ENCODE measurements around the gene CNTNAP4.

The CNTNAP4 gene

DNA sequence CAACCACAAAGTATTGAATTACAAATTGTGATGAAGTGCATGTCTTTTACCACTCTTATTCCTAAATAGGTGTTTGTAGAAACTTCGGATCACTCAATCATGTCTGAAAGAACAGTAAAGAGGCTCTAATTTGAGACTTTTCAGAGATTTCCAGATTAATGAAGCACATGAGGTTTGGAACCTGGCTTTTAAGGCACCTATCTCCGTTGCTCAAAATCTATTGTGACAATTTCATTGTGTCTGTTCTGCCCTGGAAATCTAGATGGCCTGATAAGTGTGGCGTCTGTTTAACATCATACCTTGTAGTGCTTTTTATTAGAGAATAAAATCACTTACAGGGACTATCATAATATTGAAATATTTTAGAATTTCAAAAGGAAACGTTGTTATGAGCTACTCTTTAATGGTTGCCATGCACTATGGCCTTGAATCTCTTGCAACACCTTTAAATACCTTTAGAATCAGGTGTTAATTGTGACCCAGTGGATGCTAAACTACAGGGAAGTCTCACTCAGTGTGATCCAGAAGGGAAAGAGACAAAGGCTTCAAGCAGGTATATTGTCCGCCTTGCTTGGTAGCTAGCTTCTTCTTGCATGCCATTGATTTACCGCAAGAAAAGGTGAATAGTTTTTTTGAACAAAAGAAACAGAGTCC, 210.3 kb downstream of the CNTNAP4 start:
- H3K4me3 ChIP-seq (ENCODE audit: low read depth, low read length): no peak overlapping the region
- ChIA-PET POLR2A (no interaction called here), CTCF (no interaction called here)
- no peak for DNase-seq (ENCODE audit: low read depth, low spot score)
- no peak for TF ChIP-seq CTCF (IDR thresholded peaks at IDR 0.05; ENCODE audit: insufficient read depth, low read length, missing control alignments)

DNA sequence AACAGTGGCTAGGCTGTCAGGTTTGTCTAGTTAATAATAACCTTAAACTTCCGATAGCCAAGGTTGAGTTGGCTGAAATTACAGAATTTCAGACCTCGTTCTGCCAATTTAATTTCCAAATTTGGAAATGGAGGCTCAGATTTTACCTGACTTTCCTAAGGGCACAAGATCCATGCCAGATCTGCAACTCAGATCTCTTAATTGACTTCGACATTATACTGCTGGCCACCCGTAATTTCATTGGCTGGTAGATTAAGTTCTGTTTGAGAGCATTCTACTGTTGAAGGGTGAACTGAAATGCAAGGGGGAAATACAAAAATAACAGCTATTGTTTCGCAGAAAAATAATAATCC, 210.8 kb downstream of the CNTNAP4 start:
- POLR2A ChIA-PET: no interaction called here

DNA sequence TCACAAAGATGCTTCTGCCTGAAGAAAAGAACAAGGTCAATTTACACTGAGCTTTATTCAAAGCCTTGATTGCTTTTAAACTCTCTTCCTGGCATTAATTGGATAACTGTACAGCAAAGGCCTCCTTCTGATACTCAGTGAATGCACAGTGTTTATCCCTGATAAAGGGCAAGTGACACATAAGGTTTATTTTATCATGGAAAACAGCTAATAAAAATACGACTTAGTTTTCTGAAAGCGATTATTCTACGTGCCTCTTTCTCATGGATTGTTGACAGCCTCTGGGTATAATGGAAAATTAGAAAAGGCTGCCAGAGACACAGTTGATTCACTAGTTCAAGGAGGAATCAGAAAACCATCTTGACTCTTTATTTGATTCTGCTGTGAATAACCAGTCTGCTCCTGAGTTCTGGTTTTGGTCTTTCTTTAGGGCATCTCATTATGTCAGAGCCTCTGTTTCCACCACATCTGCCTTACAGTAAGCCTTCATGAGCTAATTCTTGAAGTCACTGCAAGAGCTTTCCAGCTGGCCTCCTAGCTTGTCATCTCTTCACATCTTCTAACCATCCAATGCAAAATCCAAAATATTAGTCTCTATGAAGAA, 212.9 kb downstream of the CNTNAP4 start:
- TF ChIP-seq CTCF (IDR thresholded peaks at IDR 0.05; ENCODE audit: insufficient read depth, low read length, missing control alignments): no peak
- H3K4me3 ChIP-seq (ENCODE audit: low read depth, low read length): no peak overlapping the region
- POLR2A ChIA-PET: no interaction called here
- DNase-seq (ENCODE audit: low read depth, low spot score): no peak
- CTCF ChIA-PET: no interaction called here

More for the DNA sequence above, 210.8 kb downstream of the CNTNAP4 start:
- no peak for TF ChIP-seq CTCF (IDR thresholded peaks at IDR 0.05; ENCODE audit: insufficient read depth, low read length, missing control alignments)
- no peak for DNase-seq (ENCODE audit: low read depth, low spot score)
- no peak overlapping the region for H3K4me3 ChIP-seq (ENCODE audit: low read depth, low read length)
- CTCF ChIA-PET: no interaction called here

DNA sequence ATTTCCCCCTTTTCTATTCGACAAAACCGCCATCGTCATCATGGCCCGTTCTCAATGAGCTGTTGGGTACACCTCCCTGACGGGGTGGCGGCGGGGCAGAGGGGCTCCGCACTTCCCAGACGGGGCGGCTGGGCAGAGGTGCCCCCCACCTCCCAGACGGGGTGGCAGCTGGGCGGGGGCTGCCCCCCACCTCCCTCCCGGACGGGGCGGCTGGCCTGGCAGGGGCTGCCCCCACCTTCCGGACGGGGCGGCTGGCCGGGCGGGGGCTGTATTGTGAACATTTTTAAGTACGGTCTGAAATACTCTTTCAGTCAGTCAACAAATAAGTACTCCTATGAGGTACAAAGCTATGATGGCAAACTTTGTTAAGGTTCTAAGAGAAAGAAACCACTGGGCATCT, 222.8 kb downstream of the CNTNAP4 start:
- no peak for DNase-seq (ENCODE audit: low read depth, low spot score)
- no peak for TF ChIP-seq CTCF (IDR thresholded peaks at IDR 0.05; ENCODE audit: insufficient read depth, low read length, missing control alignments)
- ChIA-PET POLR2A (no interaction called here), CTCF (no interaction called here)
- no peak overlapping the region for H3K4me3 ChIP-seq (ENCODE audit: low read depth, low read length)

DNA sequence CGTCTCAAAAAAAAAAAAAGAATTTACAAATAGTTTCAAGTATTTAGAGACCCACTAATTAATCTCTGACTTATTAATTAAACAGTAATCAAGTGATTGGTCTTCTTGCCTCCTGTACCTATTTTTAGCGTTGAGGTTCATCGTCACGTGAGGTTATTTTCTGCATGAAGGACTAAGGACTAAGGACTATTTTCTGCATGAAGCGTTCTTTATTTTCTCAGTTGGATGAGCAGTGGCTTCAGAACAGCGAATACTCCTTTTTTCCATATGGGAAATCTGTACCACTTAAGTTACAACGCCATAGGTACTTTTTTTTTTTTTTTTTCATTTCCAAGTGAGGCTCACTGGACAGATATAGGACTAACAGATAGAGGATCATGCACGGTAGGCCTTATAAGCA, 224.9 kb downstream of the CNTNAP4 start:
- POLR2A ChIA-PET: no interaction called here
- CTCF ChIA-PET: no interaction called here
- no peak for DNase-seq (ENCODE audit: low read depth, low spot score)
- no peak for TF ChIP-seq CTCF (IDR thresholded peaks at IDR 0.05; ENCODE audit: insufficient read depth, low read length, missing control alignments)
- no peak overlapping the region for H3K4me3 ChIP-seq (ENCODE audit: low read depth, low read length)

DNA sequence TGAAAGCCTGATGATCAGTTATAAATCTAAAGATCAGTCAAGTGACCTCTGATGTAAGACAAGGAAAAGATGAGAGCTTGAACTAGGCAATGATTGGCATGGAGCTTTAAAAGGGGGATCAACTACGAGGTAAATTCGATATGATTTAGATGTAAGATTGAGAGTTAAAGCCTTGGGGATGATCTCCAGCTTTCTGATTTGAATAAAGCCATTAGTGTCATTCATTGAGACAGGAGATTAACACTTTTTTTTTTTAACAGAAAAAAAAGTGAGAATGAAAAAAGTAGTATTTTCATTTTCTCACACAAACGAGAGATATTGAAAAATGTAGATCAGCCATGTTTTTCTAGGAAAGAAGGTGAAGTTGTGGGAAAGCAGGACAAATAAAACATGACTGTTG, 225.4 kb downstream of the CNTNAP4 start:
- TF ChIP-seq CTCF (IDR thresholded peaks at IDR 0.05; ENCODE audit: insufficient read depth, low read length, missing control alignments): no peak
- no peak overlapping the region for H3K4me3 ChIP-seq (ENCODE audit: low read depth, low read length)
- ChIA-PET CTCF (no interaction called here), POLR2A (no interaction called here)
- no peak for DNase-seq (ENCODE audit: low read depth, low spot score)
